Choroid plexus epithelial cell (primary cell): ENCODE results near the gene ABR.

Source experiments
- DNase-seq: peaks from one replicate; pipeline ENCODE4 v3.0.0-alpha.2; 2010; ENCODE audit warnings: low read depth
- H3K4me3 ChIP-seq: 2 replicates; pipeline ENCODE4 v1.5.1; 2011; ENCODE audit warnings: low read depth, mild to moderate bottlenecking, control low read depth, low read length, moderate library complexity
- TF ChIP-seq, protein P1 (sequence below): conservative IDR thresholded peaks from 2 replicates; pipeline ENCODE4 v1.5.1; 2011; ENCODE audit warnings: low read depth, mild to moderate bottlenecking, control low read depth, inconsistent platforms, low read length, moderate library complexity

Gene ABR

DNA sequence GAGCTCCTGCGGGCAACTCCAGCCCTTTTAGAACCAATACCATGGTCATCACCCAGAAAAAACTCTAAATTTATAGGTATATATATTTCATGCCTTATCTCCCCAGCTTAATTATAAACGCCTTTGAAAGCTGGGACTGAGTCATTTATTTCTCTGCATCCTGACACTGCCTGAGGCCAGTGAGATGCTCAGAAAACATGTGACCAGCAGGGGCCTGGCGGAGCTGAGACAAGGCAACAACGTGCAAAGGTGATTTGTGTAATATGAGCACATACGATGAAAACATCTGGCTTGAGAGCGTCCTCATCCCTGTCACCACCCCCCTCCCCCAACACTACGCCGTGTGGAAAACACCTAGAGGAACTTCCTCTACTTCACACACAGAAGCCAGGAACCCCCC lies 222.9 kb downstream of the ABR start:
- H3K4me3 ChIP-seq, result no peak overlapping the region
- DNase-seq, result peak; percentile 65
- TF ChIP-seq, protein P1, sequence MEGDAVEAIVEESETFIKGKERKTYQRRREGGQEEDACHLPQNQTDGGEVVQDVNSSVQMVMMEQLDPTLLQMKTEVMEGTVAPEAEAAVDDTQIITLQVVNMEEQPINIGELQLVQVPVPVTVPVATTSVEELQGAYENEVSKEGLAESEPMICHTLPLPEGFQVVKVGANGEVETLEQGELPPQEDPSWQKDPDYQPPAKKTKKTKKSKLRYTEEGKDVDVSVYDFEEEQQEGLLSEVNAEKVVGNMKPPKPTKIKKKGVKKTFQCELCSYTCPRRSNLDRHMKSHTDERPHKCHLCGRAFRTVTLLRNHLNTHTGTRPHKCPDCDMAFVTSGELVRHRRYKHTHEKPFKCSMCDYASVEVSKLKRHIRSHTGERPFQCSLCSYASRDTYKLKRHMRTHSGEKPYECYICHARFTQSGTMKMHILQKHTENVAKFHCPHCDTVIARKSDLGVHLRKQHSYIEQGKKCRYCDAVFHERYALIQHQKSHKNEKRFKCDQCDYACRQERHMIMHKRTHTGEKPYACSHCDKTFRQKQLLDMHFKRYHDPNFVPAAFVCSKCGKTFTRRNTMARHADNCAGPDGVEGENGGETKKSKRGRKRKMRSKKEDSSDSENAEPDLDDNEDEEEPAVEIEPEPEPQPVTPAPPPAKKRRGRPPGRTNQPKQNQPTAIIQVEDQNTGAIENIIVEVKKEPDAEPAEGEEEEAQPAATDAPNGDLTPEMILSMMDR, result no peak

DNA sequence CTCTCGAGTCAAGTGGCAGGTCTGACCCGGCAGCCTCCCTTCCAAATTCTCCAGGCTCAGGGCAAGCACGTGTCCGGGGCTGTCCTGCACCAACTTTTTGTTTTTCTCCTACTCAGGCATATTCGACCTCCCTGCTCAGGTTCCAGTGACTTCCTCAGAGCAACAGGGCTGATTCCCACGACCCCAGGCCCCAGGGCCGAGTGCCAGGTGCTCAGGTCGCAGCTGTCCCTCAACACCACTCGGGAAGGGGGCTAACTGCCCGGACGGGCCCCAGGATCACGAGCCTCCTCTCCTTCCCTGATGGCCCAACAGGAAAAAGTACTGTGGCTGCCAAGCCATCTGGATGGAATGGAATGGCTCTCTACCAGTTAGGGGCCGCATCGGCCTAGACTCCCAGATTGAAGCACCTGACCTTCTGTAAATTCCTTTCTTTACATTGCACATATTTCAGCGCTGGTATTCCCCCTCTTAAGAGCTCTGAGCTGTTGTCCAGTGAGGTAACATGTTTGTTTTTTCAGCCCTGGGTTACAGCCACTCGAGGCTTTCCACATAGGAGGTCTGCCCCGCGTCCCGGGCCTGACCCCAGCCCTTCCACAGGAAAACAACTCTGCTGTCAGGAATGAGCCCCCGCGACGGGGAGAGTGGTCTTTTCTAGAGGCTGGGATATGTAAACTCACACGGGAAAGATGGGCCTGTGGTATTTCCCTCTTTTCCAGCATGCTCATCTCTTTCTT lies 225.2 kb downstream of the ABR start:
- TF ChIP-seq, protein P1, result no peak
- no peak overlapping the region for H3K4me3 ChIP-seq
- DNase-seq, result peak; percentile 95

DNA sequence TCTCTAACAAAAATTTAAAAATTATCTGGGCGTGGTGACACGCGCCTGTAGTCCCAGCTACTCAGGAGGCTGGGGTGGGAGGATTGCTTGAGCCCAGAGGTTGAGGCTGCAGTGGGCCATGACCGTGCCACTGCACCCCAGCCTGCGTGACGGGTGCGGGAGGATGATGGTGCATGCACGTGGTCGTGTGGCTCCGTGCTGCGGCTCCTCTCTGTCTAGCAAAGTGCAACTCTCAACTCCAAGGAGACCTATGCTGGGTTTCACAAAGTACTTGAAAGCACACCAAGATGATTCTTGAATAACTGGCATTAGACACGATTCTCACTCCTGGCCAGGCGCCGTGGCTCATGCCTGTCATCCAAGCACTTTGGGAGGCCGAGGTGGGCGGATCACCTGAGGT lies 226.0 kb downstream of the ABR start:
- no peak for DNase-seq
- no peak overlapping the region for H3K4me3 ChIP-seq
- TF ChIP-seq, protein P1, result no peak
